ENCODE measurements around the gene PSMB10.
"Not testable (repeated sequence)": the region's sequence is repeated elsewhere in the genome, so short reads cannot be mapped to it uniquely, and the experiment has no call there.

The PSMB10 gene

DNA sequence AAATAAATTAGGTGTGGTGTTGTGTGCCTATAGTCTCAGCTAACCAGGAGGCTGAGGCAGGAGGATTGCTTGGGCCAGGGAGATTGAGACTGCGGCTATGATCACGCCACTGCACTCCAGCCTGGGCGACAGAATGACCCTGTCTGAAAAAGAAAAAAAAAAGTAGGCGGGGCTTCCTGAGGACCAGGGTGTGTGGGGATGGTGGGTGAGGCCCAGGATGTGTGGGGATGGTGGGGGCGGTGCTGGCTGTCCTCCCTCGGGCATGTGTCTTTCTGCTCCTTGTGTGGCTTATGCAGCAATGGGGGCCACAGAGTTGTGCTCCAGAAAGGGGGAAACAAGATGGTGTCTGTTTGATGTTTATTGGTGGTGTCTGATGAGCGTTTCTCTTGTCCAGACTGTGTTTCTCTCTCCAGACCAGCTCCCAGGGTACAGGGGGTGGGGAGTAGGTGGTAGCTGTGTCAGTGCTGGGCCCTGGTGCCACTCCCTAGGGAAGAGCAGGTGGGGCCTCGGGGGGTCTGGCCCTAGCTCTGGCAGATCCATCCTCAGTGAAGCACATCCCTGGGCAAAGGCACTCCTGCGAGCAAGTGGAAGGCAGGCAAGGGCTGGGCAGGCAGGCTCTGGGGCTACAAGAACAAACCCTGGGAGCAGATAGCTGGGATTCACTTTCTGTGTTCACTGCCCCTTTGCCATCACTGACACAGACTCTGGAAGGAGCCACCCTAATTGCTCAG is 5.0 kb upstream of the PSMB10 start:
- DNase-seq, result no peak

- DNase-seq, result no peak
Observed at GRCh38 chr16:67940446-67941089, 3.9 kb upstream of the PSMB10 start.

- no peak for DNase-seq
Observed at GRCh38 chr16:67939507-67940445, 3.1 kb upstream of the PSMB10 start.

DNA sequence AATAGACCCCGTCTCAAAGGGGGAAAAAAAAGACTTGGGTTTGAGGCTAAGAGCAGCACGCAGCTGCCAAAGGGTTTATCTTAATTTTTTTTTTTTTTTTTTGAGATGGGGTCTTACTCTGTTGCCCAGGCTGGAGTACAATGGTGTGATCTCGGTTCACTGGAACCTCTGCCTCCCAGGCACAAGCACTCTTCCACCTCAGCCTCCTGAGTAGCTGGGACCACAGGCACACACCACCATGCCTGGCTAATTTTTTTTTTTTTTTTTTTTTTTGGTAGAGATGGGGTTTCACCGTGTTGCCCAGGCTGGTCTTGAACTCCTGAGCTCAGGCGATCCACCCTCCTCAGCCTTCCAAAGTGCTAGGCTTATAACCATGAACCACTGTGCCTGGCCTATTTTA is 1.1 kb upstream of the PSMB10 start:
- DNase-seq, result not testable (repeated sequence)

DNA sequence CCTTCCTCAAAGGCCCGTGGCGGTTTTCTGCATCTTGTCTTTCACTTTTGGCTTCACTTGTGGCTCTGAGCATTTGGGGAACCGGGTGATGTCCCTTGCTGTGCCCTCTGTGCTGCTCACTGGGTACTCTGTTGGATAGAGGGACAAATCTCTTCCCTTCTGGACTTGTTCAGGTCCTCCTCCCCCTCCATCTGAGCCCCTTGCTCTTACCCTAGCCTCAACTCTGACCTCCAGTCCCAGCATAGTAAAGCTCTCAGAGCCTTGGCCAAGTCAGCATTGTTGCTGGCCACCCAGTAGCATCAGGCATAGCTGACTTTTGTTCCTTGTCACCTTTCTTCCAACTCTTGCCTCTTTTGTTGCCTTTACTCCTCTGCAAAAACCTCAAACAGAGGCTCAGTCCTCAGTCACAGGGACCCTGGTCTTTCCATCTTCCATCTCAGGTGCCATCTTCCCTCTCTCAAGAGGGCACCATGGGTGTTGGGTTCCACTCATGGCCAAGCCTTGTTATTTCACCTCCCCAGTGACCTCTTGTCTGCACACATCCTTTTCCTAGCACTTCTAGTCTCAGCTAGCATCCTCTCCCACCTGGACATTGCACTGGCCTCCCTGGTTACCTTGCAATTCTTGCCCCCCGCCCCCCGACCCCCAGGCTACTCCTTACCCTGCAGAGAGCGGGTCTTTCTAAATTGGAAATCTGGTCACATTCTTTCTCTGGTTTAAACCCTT is 393 bp upstream of the PSMB10 start:
- no peak for DNase-seq

DNA sequence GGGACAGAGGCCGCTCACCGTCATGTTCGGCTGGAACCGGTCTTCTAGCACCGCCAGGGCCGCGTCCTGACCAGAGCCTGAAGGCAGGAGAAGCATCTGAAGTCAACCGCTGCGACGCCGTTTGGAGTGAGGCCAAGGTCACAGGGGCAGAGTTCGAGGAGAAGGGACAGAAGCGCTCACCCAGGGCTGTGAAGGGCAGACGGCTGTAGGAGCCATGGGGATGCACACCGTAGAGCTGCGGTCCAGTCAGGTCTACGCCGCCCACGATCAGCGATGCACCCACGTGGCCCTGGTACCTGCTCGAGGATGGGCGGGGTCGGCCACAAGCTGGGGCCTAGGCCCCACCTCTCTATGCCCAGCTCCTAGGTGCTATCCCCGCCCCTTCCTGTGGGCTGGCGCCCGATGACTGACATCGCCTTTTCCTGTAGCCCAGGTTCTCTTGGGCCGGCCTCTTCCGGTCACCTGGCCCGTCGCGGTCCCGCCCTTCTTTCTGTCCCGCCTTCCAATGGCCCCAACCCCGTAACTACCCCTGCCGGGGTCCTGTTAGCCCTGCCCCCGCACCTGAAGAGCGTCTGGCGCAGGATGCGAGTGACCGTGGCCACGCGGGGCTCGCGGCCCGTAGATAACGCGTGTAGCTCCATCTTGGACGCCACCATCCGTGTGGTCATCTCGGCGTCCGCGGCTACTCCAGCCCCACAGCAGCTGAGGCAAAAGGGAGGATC is 1.1 kb downstream of the PSMB10 start:
- peak; percentile 96 to 97 for DNase-seq

DNA sequence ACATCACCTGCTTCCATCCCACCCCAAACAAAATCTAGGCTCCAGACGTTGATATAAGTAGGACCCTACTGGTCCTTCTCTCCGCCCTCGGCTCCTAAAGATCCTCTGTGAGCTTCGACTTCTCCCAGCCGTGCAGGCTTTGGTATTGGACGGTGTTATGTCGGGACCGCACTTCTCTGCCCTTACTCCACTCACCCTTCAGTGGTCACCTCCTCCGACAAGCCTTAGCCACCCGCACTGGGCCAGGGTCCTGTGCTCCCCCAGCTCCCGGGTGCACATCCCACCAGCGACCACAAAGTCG is 1.6 kb downstream of the PSMB10 start:
- DNase-seq, result no peak

DNA sequence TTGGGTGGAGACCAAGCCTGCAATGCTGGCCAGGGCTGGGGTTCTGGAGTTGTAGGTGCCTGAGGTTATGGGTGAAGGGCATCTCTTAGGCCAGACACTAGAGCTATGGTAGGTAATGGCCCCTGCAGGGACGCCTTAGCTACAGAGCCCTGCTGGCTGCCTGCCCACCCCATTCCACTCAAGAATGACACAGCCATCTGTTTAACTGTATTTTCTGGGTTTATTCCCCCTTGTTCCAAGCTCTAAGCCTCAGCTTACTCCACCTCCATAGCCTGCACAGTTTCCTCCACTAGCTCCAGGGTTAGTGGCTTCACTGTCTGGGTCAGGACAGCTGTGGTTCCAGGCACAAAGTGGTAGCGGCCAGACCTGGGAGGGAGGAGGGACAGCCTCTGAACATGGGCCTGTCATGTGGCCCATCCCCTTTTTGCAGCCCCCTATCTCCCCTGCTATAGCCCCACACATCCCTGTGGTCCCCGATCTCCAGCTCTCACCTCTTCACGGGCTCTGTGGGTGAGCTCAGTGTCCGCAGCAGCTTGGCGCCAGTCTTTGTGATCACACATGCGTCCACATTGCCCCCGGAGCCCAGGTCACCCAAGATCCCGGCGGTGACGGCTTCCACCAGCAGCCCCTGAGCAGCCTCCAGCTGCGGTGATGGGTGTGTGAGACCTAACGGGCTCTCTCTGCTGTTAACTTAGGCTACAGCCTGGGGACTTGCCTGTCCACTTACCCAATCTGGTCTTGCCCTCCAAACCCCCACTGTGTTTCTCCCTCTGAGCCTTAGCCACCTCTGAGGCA is 2.1 kb downstream of the PSMB10 start:
- peak in 1 of 2 experiments; percentile 12 for DNase-seq

DNA sequence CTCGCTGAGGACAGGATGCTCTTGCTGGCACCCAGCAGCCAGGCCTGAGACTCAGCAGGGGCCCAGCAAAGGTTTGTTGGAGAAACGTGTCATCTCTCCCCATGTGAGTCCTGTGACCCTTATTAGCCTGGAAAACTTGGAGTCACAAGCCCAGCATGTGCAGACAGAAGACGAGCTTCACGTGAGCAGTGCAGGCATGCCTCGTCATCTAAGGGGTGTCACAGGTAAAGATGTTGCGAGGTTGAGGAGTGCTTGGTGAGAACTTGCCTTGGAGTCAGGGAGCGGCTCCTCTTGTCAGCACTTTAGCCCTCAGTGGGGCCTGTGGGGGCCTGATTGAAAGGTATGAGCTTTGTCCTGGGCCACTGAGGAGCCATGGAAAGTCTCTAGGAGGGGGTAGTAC is 2.8 kb downstream of the PSMB10 start:
- DNase-seq, result no peak

DNA sequence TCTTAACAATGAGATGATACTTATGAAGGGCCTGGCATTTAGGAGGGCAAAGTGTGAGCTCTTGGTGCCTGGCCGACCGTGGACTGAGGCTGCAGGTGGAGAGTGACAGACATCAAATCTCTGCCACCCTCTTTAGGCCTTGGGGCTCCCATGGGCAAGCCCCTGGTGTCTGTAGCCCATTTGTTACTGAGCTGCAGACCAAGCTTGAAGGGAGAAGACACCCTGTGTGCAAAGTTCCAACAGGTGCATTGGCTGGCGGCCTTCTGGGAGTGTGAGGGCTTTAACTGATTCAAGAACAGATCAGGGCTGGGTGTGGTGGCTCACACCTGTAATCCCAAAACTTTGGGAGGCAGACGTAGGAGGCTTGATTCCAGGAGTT is 4.2 kb downstream of the PSMB10 start:
- no peak for DNase-seq

- DNase-seq, result no peak
Observed at GRCh38 chr16:67931712-67932461, 4.8 kb downstream of the PSMB10 start, which contains the start of gene CTRL. TSS of gene CTRL (minus strand) at chr16:67931862. CDS start at chr16:67931852, 10 bp downstream.

DNA sequence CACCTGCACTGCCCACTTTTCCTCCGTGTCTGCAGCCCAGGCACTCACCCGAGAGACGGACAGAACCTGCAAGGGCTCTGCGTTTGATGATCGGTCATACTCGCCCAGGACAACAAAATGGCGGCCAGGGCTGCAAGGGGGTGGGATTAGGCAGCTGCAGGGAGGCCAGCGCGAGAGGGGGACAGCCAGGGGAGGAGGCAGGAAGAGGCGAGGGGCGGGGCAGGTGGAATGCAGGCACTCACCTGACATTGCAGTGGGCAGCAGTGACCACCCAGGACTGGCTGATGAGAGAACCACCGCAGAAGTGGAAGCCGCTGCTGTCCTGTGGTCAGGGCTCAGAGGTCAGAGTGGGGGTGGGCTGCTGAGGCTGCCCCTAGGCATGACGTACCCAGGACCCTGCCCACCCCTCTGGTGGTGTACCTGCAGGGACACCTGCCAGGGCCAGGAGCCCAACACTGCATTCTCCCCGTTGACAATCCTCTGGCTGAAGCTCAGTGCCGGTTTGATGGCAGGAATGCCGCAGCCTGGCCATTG is 5.9 kb downstream of the PSMB10 start:
- DNase-seq, result no peak

DNA sequence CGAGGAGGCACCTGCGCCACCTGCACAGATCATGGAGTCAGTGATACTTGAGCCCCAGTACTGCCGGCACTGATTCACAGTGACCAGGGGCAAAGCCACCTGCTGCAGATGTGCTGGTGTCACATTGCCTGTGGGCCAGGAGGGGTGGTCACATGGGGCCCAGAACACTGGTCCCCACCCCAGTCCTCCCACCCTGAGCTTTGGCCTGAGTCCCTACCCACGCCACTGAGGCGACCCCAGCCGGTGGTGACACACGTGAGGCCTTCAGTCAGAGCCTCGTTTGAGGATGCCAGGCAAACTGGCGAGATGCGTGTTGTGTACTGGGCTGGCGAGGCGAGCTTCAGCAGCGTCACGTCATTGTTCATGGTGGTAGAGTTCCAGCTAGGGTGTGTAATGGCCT is 6.5 kb downstream of the PSMB10 start:
- no peak for DNase-seq

DNA sequence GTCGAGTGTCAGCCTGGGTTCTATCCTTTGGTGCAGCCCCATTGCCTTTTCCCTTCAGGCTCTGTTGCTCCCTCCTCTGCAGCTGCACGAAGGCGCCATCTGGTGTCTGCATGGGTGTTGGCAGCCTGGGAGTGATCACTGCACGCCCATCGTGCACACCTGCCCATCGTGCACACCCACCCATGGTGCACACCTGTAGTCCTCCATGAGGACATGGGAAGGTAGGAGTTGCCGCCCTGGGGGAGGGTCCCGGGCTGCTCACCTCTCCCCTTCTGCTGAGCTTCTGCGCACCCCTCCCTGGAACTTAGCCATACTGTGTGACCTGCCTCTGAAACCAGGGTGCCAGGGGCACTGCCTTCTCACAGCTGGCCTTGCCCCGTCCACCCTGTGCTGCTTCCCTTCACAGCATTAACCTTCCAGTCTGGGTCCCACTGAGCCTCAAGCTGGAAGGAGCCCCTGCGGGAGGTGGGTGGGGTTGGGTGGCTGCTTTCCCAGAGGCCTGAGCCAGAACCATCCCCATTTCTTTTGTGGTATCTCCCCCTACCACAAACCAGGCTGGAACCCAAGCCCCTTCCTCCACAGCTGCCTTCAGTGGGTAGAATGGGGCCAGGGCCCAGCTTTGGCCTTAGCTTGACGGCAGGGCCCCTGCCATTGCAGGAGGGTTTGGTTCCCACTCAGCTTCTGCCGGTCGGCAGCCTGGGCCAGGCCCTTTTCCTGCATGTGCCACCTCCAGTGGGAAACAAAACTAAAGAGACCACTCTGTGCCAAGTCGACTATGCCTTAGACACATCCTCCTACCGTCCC is 7.9 kb downstream of the PSMB10 start:
- peak; percentile 42 to 55 for DNase-seq

DNA sequence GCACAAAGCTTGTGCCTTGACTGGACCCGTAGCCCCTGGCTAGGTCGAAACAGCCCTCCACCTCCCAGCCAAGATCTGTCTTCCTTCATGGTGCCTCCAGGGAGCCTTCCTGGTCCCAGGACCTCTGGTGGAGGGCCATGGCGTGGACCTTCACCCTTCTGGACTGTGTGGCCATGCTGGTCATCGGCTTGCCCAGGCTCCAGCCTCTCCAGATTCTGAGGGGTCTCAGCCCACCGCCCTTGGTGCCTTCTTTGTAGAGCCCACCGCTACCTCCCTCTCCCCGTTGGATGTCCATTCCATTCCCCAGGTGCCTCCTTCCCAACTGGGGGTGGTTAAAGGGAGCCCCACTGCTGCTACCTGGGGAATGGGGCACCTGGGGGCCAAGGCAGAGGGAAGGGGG is 8.5 kb downstream of the PSMB10 start:
- no peak for DNase-seq

GRCh38 chr16:67927131-67927941 is 9.3 kb downstream of the PSMB10 start:
- DNase-seq, result no peak

GRCh38 chr16:67926181-67926750 is 10.4 kb downstream of the PSMB10 start:
- DNase-seq, result peak; percentile 57 to 73
